Ovary (tissue), 3 donors: ENCODE measurements around the gene TMEM192.

ENCODE experiments used
- CTCF ChIP-seq, 3 donors: fragments of 450-650 bp in 2 of 3; fragments of 200-600 bp in 1 of 3; IDR thresholded peaks; one replicate each; pipeline versions ENCODE4 v1.5.1 to v1.8.0; 2016 to 2022; ENCODE audit warnings: antibody characterized with exemption in 3 of 3, mild to moderate bottlenecking in 1 of 3
- EP300 ChIP-seq: sonication (generic); formaldehyde crosslinking; IDR thresholded peaks from one replicate; pipeline ENCODE4 v1.6.1; 2017; ENCODE audit warnings: antibody characterized with exemption
- POLR2A ChIP-seq: fragments of 450-650 bp; IDR thresholded peaks from one replicate; pipeline ENCODE4 v1.6.1; 2017; ENCODE audit warnings: antibody characterized with exemption, mild to moderate bottlenecking, moderate library complexity
- donor health status: DM: no; HTN: no; CAD: no.

- no peak for TF ChIP-seq CTCF (IDR thresholded peaks at IDR 0.05)
- no peak for TF ChIP-seq POLR2A
- TF ChIP-seq EP300: no peak
These were observed 84.8 kb downstream of the TMEM192 start for GRCh38 chr4:165027762-165028402.
